Nephron progenitor cell (in vitro differentiated cells): ENCODE measurements around the gene ACIN1.

Experiments
- DNase-seq: peaks from one replicate; pipeline ENCODE4 v3.0.0; 2021
- H3K27ac Mint-ChIP-seq: 2 replicates; pipeline ENCODE4 v1.8.0; 2021; ENCODE audit warnings: mild to moderate bottlenecking, moderate library complexity, mixed read lengths
- H3K27me3 Mint-ChIP-seq: 2 replicates; pipeline ENCODE4 v1.8.0; 2021; ENCODE audit warnings: mild to moderate bottlenecking, low read depth, mixed read lengths; ENCODE audit not compliant: poor library complexity
- H3K36me3 Mint-ChIP-seq: 2 replicates; pipeline ENCODE4 v1.8.0; 2021; ENCODE audit warnings: low read depth, mixed read lengths
- H3K4me1 Mint-ChIP-seq: 2 replicates; pipeline ENCODE4 v1.8.0; 2021; ENCODE audit warnings: mixed read lengths
- H3K4me3 Mint-ChIP-seq: 2 replicates; pipeline ENCODE4 v1.8.0; 2021; ENCODE audit warnings: mild to moderate bottlenecking, moderate library complexity, mixed read lengths
- H3K9me3 Mint-ChIP-seq: 2 replicates; pipeline ENCODE4 v1.8.0; 2021; ENCODE audit warnings: mild to moderate bottlenecking, moderate library complexity, mixed read lengths
- TF ChIP-seq, protein P1 (sequence below): fragments of 200-600 bp; sonication (generic); IDR thresholded peaks from 2 replicates; pipeline ENCODE4 v1.5.0; 2021; ENCODE audit warnings: antibody characterized with exemption

ACIN1 gene

DNA sequence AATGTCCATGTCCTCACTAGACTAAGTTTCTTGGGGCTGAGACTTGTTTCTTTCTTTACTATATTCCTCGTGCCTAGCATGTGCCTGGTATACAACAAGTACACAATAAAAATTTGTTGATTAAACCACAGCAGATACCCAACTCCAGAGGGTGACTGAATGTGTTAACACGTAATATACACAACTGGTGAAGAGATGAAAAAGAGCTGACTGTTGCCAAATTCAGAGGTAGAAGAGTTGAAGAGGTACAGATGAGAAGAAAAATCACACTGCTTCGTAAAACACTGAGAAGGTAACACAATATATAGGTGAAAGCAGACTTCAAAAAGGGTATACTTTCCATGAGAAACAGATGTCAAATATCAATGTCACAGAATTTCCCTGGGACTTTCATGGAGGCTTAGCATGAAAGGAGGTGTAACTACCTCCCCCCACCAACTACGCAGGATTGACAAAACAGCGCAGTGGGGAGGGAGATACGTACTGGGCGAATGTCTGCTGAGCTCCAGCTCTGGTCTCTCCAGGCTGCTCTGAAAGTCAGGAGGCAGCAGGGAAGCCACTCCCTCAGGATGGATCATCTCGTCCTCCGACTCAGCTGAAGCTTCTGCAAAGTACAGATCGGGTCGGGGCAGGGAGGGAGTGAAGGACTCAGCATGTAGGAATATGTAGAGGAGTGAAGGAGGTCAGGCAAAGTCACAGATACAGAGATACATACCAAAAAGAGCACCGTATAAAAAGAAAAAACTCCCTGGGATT is 5.3 kb downstream of the ACIN1 start:
- Mint-ChIP-seq H3K4me1 (peaks cover 6% of the 10 kb centered on the region), H3K27ac (peak overlapping the region; percentile 6), H3K27me3 (no peaks in the 10 kb centered on the region), H3K9me3 (no peaks in the 10 kb centered on the region), H3K4me3 (no peak overlapping the region), H3K36me3 (peaks cover 60% of the 10 kb centered on the region)
- TF ChIP-seq, protein P1, sequence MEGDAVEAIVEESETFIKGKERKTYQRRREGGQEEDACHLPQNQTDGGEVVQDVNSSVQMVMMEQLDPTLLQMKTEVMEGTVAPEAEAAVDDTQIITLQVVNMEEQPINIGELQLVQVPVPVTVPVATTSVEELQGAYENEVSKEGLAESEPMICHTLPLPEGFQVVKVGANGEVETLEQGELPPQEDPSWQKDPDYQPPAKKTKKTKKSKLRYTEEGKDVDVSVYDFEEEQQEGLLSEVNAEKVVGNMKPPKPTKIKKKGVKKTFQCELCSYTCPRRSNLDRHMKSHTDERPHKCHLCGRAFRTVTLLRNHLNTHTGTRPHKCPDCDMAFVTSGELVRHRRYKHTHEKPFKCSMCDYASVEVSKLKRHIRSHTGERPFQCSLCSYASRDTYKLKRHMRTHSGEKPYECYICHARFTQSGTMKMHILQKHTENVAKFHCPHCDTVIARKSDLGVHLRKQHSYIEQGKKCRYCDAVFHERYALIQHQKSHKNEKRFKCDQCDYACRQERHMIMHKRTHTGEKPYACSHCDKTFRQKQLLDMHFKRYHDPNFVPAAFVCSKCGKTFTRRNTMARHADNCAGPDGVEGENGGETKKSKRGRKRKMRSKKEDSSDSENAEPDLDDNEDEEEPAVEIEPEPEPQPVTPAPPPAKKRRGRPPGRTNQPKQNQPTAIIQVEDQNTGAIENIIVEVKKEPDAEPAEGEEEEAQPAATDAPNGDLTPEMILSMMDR = no peak
- DNase-seq = no peak

DNA sequence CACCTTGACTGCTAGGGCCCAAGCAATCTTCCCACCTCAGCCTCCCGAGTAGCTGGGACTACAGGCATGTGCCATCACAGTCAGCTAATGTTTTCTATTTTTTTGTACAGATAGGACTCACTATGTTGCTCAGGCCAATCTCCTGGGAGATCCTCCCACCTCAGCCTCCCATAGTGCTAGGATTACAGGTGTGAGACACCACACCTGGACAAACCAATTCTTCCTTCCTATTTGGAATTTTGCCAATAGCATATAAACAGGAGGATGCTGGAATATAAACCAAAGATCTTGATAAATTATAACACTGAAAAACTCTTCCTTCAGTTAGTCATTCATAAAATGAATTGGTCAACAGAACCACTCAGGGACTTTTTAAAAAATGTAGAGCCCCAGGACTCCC is 8.4 kb downstream of the ACIN1 start:
- no peaks in the 10 kb centered on the region for H3K9me3 Mint-ChIP-seq

DNA sequence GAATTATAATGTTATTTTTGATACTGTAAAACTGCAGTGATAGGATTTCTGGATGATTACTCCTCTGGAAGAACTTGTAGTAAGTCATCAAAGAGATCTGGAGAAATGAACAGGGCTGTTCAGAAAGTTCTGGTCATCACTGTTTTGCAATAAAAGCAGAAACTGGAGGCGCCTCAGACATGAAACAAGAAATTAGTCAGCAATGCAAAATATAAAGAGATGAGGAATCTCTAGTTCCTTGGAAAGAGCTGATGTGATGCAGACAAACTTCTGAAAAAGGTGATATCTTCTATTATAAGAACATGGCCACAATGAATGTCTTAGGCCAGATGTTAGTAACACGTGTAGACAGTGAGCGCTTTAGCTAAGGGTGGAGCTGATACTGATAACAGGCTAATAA is 9.5 kb downstream of the ACIN1 start:
- Mint-ChIP-seq H3K4me1 (no peaks in the 10 kb centered on the region), H3K36me3 (peaks cover 78% of the 10 kb centered on the region), H3K4me3 (no peak overlapping the region), H3K27me3 (no peaks in the 10 kb centered on the region), H3K27ac (peak overlapping the region; percentile 31), H3K9me3 (no peaks in the 10 kb centered on the region)
- no peak for DNase-seq
- TF ChIP-seq, protein P1 = no peak

More for the DNA sequence above, 8.4 kb downstream of the ACIN1 start:
- H3K4me1 Mint-ChIP-seq = no peaks in the 10 kb centered on the region
- no peak overlapping the region for H3K27ac Mint-ChIP-seq
- DNase-seq = no peak
- H3K36me3 Mint-ChIP-seq = peaks cover 71% of the 10 kb centered on the region
- no peak overlapping the region for H3K4me3 Mint-ChIP-seq
- no peaks in the 10 kb centered on the region for H3K27me3 Mint-ChIP-seq
- TF ChIP-seq, protein P1 = no peak

DNA sequence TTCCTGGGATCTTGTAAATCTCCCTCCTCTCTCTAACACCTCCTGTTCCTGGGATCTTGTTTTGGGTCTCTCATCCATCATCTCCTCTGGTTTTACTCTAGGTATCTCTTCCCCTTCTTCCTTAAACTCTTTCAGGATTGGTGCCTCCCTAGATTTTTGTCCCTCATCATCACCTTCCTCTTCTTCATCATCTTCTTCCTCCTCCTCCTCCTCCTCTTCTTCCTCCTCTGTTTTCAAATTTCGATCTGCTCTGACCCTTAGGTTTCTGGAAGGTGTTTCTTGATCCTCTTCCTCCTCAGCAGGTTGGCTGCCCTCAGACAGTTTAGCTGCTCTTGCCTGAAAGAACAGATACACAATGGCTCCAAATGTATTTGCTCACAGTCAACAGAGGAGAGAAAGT is 14.5 kb downstream of the ACIN1 start:
- H3K36me3 Mint-ChIP-seq = peaks cover 71% of the 10 kb centered on the region
- peak overlapping the region; percentile 73 for H3K27ac Mint-ChIP-seq
- TF ChIP-seq, protein P1 = no peak
- no peaks in the 10 kb centered on the region for H3K27me3 Mint-ChIP-seq
- DNase-seq = no peak
- H3K4me3 Mint-ChIP-seq = no peak overlapping the region
- no peaks in the 10 kb centered on the region for H3K9me3 Mint-ChIP-seq
- peaks cover under 1% of the 10 kb centered on the region for H3K4me1 Mint-ChIP-seq

DNA sequence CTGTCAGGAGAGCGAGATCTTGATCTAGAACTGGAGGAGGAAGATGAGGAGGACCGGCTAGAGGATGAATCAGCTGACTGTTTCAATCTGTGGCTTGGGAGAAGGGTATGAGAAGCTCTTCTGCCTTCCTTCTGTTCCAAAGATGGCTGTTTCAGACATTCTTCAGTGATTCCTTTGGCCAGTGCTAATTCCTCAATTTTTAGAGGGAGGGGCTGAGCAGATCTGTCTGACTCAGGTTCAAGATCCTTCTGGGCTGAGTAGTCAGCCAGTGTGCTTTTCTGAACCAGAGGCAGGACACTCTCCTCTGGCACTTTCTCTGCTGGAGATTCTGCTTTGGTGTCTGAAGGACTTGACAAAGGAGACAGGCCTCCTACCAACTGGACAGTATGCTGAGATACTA is 15.2 kb downstream of the ACIN1 start:
- Mint-ChIP-seq H3K27ac (peak overlapping the region; percentile 73), H3K36me3 (peaks cover 69% of the 10 kb centered on the region), H3K4me3 (no peak overlapping the region), H3K27me3 (no peaks in the 10 kb centered on the region), H3K4me1 (peaks cover 5% of the 10 kb centered on the region), H3K9me3 (no peaks in the 10 kb centered on the region)
- no peak for DNase-seq
- TF ChIP-seq, protein P1 = no peak

DNA sequence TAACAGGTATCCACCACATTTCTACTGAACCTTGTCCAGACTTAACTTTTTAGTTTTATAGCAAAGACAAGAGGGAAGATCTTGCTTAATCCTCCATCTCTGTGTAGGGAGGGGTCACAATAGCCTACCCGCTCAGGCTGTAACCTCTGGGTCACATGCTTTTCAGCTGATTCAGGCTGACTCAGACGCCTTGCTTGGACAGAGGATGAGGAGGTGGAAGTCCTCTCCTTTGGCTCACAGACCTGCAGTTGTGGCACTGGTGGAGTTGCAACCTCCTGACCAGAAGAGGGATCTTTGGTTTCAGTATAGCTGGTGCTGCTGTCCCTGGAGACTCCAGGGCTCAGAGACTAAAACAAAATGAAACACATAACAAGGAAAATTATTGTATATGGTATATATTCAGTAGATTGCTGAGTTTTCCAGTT is 16.2 kb downstream of the ACIN1 start:
- DNase-seq = no peak
- H3K36me3 Mint-ChIP-seq = peaks cover 71% of the 10 kb centered on the region

More for the DNA sequence above, 16.2 kb downstream of the ACIN1 start:
- Mint-ChIP-seq H3K27me3 (no peaks in the 10 kb centered on the region), H3K9me3 (no peaks in the 10 kb centered on the region), H3K27ac (peak overlapping the region; percentile 71), H3K4me1 (peaks cover 5% of the 10 kb centered on the region), H3K4me3 (no peak overlapping the region)
- TF ChIP-seq, protein P1 = no peak
